Neural cell (in vitro differentiated cells): ENCODE results near the gene NUDT7. TPM values are rescaled to one million over a fixed set of nuclear protein-coding genes. Genes with fewer than 3 reads are reported as not detected.

Experiments
- H2AFZ ChIP-seq: fragments of 200-600, 300-800 bp; sonication (generic), shearing (Covaris generic); 2 replicates; pipeline ENCODE4 v1.6.0; 2014; ENCODE audit warnings: low read depth, mild to moderate bottlenecking, antibody characterized with exemption, low read length, moderate library complexity
- H3F3A ChIP-seq: fragments of 200-600 bp; shearing (Covaris generic); 2 replicates; pipeline ENCODE4 v1.6.1; 2016; ENCODE audit warnings: mild to moderate bottlenecking, moderate library complexity, mixed read lengths, antibody characterized with exemption, low read length; ENCODE audit not compliant: insufficient read depth, poor library complexity, severe bottlenecking
- H3K27ac ChIP-seq: fragments of 200-600, 300-800 bp; sonication (generic), shearing (Covaris generic); 2 replicates; pipeline ENCODE4 v1.5.1; 2014; ENCODE audit warnings: mild to moderate bottlenecking, low read length, moderate library complexity
- H3K27me3 ChIP-seq: fragments of 300-800, 200-600 bp; sonication (generic), shearing (Covaris generic); 2 replicates; pipeline ENCODE4 v1.6.0; 2014; ENCODE audit warnings: mild to moderate bottlenecking, low read depth, low read length, moderate library complexity; ENCODE audit not compliant: insufficient read depth
- H3K36me3 ChIP-seq: fragments of 300-800, 200-600 bp; sonication (generic), shearing (Covaris generic); 2 replicates; pipeline ENCODE4 v1.5.1; 2014; ENCODE audit warnings: mild to moderate bottlenecking, antibody characterized with exemption, low read length, moderate library complexity; ENCODE audit not compliant: insufficient read depth
- H3K4me2 ChIP-seq: fragments of 300-800, 200-600 bp; sonication (generic), shearing (Covaris generic); 2 replicates; pipeline ENCODE4 v1.6.0; 2014; ENCODE audit warnings: mild to moderate bottlenecking, low read length
- H3K4me3 ChIP-seq: fragments of 300-800, 200-600 bp; sonication (generic), shearing (Covaris generic); 2 replicates; pipeline ENCODE4 v1.5.1; 2014; ENCODE audit warnings: mild to moderate bottlenecking, low read length, moderate library complexity
- H3K79me2 ChIP-seq: fragments of 200-600 bp; shearing (Covaris generic); replicated peaks from 2 replicates; pipeline ENCODE4 v1.6.0; 2014; ENCODE audit warnings: mild to moderate bottlenecking, low read length, moderate library complexity; ENCODE audit not compliant: insufficient read depth
- H3K9ac ChIP-seq: fragments of 300-800, 200-600 bp; sonication (generic), shearing (Covaris generic); 2 replicates; pipeline ENCODE4 v1.6.1; 2016; ENCODE audit warnings: mild to moderate bottlenecking, low read length, mixed read lengths
- H3K9me2 ChIP-seq: fragments of 200-600 bp; shearing (Covaris generic); 2 replicates; pipeline ENCODE4 v1.6.1; 2016; ENCODE audit warnings: mild to moderate bottlenecking, low read length, mixed read lengths; ENCODE audit not compliant: insufficient read depth
- H3K9me3 ChIP-seq: fragments of 200-600, 300-800 bp; sonication (generic), shearing (Covaris generic); 2 replicates; pipeline ENCODE4 v1.6.1; 2016; ENCODE audit warnings: mild to moderate bottlenecking, mixed run types, low read length, moderate library complexity, mixed read lengths
- H4K20me1 ChIP-seq: fragments of 200-600 bp; shearing (Covaris generic); 2 replicates; pipeline ENCODE4 v1.6.1; 2016; ENCODE audit warnings: mild to moderate bottlenecking, mixed run types; ENCODE audit not compliant: insufficient read depth
- CTCF ChIP-seq: fragments of 450-650 bp; IDR thresholded peaks from 2 replicates; pipeline ENCODE4 v1.5.1; 2014; ENCODE audit warnings: antibody characterized with exemption, mild to moderate bottlenecking, moderate library complexity; ENCODE audit not compliant: poor library complexity, severe bottlenecking
- EP300 ChIP-seq: fragments of 450-650 bp; conservative IDR thresholded peaks from 2 replicates; pipeline ENCODE4 v1.6.1; 2014; ENCODE audit warnings: antibody characterized with exemption, mild to moderate bottlenecking, moderate library complexity; ENCODE audit not compliant: poor library complexity, severe bottlenecking
- EZH2 ChIP-seq: fragments of 200-600, 300-800 bp; shearing (Covaris generic), sonication (generic); IDR thresholded peaks from 2 replicates; pipeline ENCODE4 v1.6.1; 2014; ENCODE audit warnings: antibody characterized with exemption, low read length, borderline replicate concordance, mild to moderate bottlenecking; ENCODE audit not compliant: insufficient read depth, poor library complexity, severe bottlenecking
- MXI1 ChIP-seq: fragments of 450-650 bp; conservative IDR thresholded peaks from 2 replicates; pipeline ENCODE4 v1.6.1; 2014; ENCODE audit warnings: antibody characterized with exemption, mild to moderate bottlenecking; ENCODE audit not compliant: poor library complexity, severe bottlenecking
- POLR2AphosphoS5 ChIP-seq: IDR thresholded peaks from 2 replicates; pipeline ENCODE4 v1.6.1; 2012
- RAD21 ChIP-seq: fragments of 450-650 bp; conservative IDR thresholded peaks from 2 replicates; pipeline ENCODE4 v1.6.1; 2014; ENCODE audit warnings: antibody characterized with exemption, mild to moderate bottlenecking, moderate library complexity
- REST ChIP-seq: IDR thresholded peaks from 2 replicates; pipeline ENCODE4 v1.6.1; 2012; ENCODE audit warnings: borderline replicate concordance
- SMC3 ChIP-seq: fragments of 450-650 bp; conservative IDR thresholded peaks from 2 replicates; pipeline ENCODE4 v1.6.1; 2014; ENCODE audit warnings: antibody characterized with exemption, mild to moderate bottlenecking, moderate library complexity; ENCODE audit not compliant: poor library complexity
- TAF1 ChIP-seq: IDR thresholded peaks from 2 replicates; pipeline ENCODE4 v1.6.1; 2012; ENCODE audit warnings: low read depth
- polyA plus RNA-seq: library from polyadenylated mRNA; depleted of rRNA; stranded (reverse); fragments of >200 nt; gene quantifications from 2 replicates; pipeline ENCODE4 v1.2.3, GENCODE V29; 2014

Gene NUDT7
- polyA plus RNA-seq, 1 donor from 2014 or later: 13.9 TPM

- Histone ChIP-seq H3K9me3 (no peaks in the 10 kb centered on the region), H3K79me2 (no peaks in the 10 kb centered on the region), H3K9ac (no peak overlapping the region), H4K20me1 (no peaks in the 10 kb centered on the region), H3K9me2 (no peaks in the 10 kb centered on the region), H2AFZ (no peak overlapping the region), H3F3A (no peaks in the 10 kb centered on the region), H3K36me3 (no peaks in the 10 kb centered on the region), H3K27ac (no peak overlapping the region), H3K4me2 (no peak overlapping the region), H3K4me3 (no peak overlapping the region), H3K27me3 (no peaks in the 10 kb centered on the region)
- TF ChIP-seq TAF1: no peak
- no peak for TF ChIP-seq EP300
- TF ChIP-seq POLR2AphosphoS5: no peak
- no peak for TF ChIP-seq SMC3
- no peak for TF ChIP-seq EZH2
- TF ChIP-seq REST: no peak
- TF ChIP-seq RAD21: no peak
- no peak for TF ChIP-seq CTCF
- TF ChIP-seq MXI1: no peak
These were observed 21.5 kb upstream of the NUDT7 start for GRCh38 chr16:77700846-77701245.

- TF ChIP-seq POLR2AphosphoS5 (peak; percentile 47), REST (no peak)
- H3K27ac ChIP-seq: peak overlapping the region; percentile 54
- H3K79me2 ChIP-seq: no peaks in the 10 kb centered on the region
- peak overlapping the region; percentile 49 for H3K4me2 ChIP-seq
- H3K9ac ChIP-seq: peak overlapping the region; percentile 5
- peak overlapping the region; percentile 17 for H3K4me3 ChIP-seq
- no peak overlapping the region for H2AFZ ChIP-seq
- no peaks in the 10 kb centered on the region for H3F3A ChIP-seq
- H4K20me1 ChIP-seq: no peaks in the 10 kb centered on the region
- H3K27me3 ChIP-seq: no peaks in the 10 kb centered on the region
- no peaks in the 10 kb centered on the region for H3K9me2 ChIP-seq
- H3K9me3 ChIP-seq: no peaks in the 10 kb centered on the region
- no peaks in the 10 kb centered on the region for H3K36me3 ChIP-seq
These were observed 17.0 kb upstream of the NUDT7 start for GRCh38 chr16:77705351-77705750.
